Prostate gland (tissue), 2 donors: Measurements from ENCODE around the gene ZNF655.

Source experiments
- CTCF ChIP-seq, 4 experiments: fragments of 200-600 bp in 2 of 4; fragments of 450-650 bp in 2 of 4; sonication (generic) in 2 of 4; IDR thresholded peaks; 1 replicate in 3 of 4; 2 replicates in 1 of 4; pipeline ENCODE4 v1.5.1; 2016 to 2019; ENCODE audit warnings: antibody characterized with exemption in 4 of 4, mild to moderate bottlenecking in 2 of 4, moderate library complexity in 2 of 4
- POLR2A ChIP-seq: fragments of 450-650 bp; IDR thresholded peaks from one replicate; pipeline ENCODE4 v1.6.1; 2016; ENCODE audit warnings: antibody characterized with exemption, mild to moderate bottlenecking
- POLR2AphosphoS5 ChIP-seq: sonication (generic); formaldehyde crosslinking; IDR thresholded peaks from one replicate; pipeline ENCODE4 v1.6.1; 2017; ENCODE audit warnings: antibody characterized with exemption

GRCh38 chr7:99571768-99572167 lies 13.3 kb downstream of the ZNF655 start:
- no peak for TF ChIP-seq POLR2A
- TF ChIP-seq CTCF (IDR thresholded peaks at IDR 0.05), result no peak
- TF ChIP-seq POLR2AphosphoS5, result no peak
